Liver (tissue), 3 donors: ENCODE data around the gene GARIN3.

Experiments used
- CTCF ChIP-seq: fragments of 150-350 bp; IDR thresholded peaks from 2 replicates; pipeline ENCODE4 v1.5.1; 2017; ENCODE audit warnings: improper control_type of control experiment, low read depth, low read length; ENCODE audit not compliant: missing input control
- EGR1 ChIP-seq, 2 donors: IDR thresholded peaks; 2 replicates each; pipeline ENCODE4 v1.6.1; 2016 to 2018; ENCODE audit warnings: antibody characterized with exemption in 2 of 2, low read depth in 2 of 2
- JUND ChIP-seq, 2 donors: IDR thresholded peaks; 2 replicates each; pipeline ENCODE4 v1.6.1; 2016; ENCODE audit warnings: antibody characterized with exemption in 2 of 2
- TAF1 ChIP-seq: conservative IDR thresholded peaks from 2 replicates; pipeline ENCODE4 v1.6.1; 2016; ENCODE audit warnings: antibody characterized with exemption, mild to moderate bottlenecking
- donor health status: healthy.
- donor health status: healthy.

- TF ChIP-seq CTCF = no peak
- no peak for TF ChIP-seq TAF1
- TF ChIP-seq EGR1 (IDR thresholded peaks at IDR 0.05; ENCODE audit: low read depth in 2 of 2) = no peak
- no peak for TF ChIP-seq JUND (IDR thresholded peaks at IDR 0.05)
These were observed 6.1 kb downstream of the GARIN3 start for GRCh38 chr5:157160001-157160400.
